NCI-H1694 (cell line): ENCODE results near the gene CMTM4.
"Not testable (repeated sequence)": the region's sequence is repeated elsewhere in the genome, so short reads cannot be mapped to it uniquely, and the experiment has no call there.

Source experiments
- DNase-seq: peaks from one replicate; lab custom pipeline; 2025; lab: John Stamatoyannopoulos, UW

The CMTM4 gene

GRCh38 chr16:66641387-66641786 is 55.2 kb downstream of the CMTM4 start:
- no peak for DNase-seq

DNA sequence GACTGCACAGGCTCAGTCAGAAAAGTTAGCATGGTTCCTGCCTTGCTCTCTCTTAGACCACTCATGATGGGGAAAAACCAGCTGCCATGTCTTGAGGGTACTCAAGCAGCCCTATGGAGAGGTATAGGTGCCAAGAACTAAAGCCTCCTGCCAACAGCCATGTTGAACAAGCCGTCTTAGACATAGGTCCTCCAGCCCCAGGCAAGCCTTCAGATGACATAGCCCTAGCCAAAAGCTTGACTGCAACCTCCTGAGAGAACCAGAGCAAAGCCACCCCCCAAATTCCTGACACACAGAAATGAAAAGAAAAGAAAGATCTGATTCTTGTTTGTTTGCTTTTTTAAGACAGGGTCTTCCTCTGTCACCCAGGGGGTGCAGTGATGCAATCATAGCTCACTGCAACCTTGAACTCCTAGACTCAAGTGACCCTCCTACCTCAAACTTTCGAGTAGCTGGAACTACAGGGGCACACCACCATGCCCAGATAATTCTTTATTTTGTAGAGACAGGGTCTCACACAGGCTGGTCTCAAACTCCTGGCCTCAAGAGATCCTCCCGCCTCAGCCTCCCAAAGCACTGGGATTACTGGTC is 55.7 kb downstream of the CMTM4 start:
- no peak for DNase-seq

- DNase-seq: no peak
Observed at GRCh38 chr16:66639091-66639885, 57.3 kb downstream of the CMTM4 start.

- DNase-seq: no peak
Observed at GRCh38 chr16:66637806-66638205, 58.7 kb downstream of the CMTM4 start.

- no peak for DNase-seq
Observed at GRCh38 chr16:66636199-66636598, 60.3 kb downstream of the CMTM4 start.

GRCh38 chr16:66635406-66635805 is 61.1 kb downstream of the CMTM4 start:
- DNase-seq: no peak

DNA sequence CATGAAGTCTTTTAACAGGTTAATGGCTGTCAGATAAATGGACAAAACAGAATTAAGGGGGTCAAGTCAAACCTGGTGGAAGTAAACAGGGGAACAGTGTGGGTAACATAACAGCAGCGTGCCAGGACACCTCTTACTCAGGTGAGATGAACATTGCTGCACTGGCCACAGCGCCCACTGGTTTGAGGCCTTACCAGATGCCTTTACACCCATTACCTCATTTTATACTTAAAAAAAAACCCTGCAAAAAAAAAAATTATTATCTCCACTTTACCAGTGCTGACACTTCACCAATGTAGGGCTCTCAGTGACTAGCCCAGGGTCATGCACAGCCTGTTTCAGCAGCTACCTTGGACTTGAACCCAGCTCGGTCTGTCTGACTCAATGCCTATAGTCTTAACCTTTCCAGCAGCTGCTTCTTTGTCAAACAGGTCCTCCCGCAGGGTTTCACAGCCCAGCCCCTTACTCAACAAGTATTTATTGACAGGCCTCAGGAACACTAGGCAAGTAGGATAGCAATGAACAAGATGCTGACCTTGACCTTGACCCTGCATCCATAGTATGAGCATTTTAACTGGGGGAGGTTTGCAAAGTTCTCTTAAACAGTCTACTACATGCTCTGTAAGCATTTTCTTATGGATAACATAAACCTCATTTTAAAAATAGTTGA is 61.9 kb downstream of the CMTM4 start:
- no peak for DNase-seq

DNA sequence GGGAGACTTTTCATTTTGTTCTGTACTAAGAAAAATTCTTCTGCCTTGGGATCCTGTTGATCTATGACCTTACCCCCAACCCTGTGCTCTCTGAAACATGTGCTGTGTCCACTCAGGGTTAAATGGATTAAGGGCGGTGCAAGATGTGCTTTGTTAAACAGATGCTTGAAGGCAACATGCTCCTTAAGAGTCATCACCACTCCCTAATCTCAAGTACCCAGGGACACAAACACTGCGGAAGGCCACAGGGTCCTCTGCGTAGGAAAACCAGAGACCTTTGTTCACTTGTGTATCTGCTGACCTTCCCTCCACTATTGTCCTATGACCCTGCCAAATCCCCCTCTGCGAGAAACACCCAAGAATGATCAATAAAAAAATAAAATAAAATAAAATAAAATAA is 65.0 kb downstream of the CMTM4 start:
- DNase-seq: not testable (repeated sequence)

- not testable (repeated sequence) for DNase-seq
Observed at GRCh38 chr16:66630561-66631260, 65.8 kb downstream of the CMTM4 start.

GRCh38 chr16:66629856-66630255 is 66.7 kb downstream of the CMTM4 start:
- no peak for DNase-seq

GRCh38 chr16:66627611-66628378 is 68.7 kb downstream of the CMTM4 start:
- not testable (repeated sequence) for DNase-seq

DNA sequence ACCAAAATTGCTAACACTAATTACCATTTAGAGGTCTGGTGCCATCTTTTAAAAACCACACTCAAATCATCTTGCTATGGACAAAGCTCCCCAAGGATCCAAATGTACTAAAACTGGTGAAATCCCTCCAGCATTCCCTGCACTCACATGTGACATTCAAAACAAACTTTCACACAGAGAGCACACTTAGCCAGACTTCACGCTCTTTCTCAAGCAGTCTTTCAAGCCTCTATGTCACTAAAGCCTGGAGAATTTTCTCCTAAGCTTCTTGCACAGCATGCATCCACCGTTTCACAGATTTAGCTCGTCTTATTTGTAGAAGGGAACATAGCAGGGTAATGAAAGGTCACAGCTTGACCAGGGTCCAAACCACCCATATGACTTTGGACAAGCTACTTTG is 72.8 kb downstream of the CMTM4 start:
- DNase-seq: no peak

GRCh38 chr16:66622863-66623262 is 73.7 kb downstream of the CMTM4 start:
- no peak for DNase-seq

DNA sequence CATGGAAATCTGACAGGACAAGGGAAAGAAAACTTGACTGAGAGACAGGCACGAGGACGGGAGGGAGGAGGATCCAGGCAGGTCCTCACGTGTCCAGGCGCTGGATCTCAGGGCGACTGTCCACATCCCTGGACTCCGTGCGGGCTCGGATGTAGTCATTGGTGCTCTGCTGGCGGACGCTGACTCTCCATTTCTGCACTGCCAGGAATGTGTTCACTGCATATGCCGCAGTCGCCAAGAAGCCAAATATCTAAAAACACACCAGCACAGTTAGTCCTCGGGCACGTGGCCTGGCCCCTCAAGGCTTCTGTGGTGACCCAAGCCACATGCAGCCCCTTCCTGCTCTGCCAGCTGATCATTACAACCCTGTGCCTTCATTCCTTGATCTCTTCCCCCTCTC is 74.6 kb downstream of the CMTM4 start:
- no peak for DNase-seq

GRCh38 chr16:66620429-66620795 is 76.1 kb downstream of the CMTM4 start:
- DNase-seq: no peak

DNA sequence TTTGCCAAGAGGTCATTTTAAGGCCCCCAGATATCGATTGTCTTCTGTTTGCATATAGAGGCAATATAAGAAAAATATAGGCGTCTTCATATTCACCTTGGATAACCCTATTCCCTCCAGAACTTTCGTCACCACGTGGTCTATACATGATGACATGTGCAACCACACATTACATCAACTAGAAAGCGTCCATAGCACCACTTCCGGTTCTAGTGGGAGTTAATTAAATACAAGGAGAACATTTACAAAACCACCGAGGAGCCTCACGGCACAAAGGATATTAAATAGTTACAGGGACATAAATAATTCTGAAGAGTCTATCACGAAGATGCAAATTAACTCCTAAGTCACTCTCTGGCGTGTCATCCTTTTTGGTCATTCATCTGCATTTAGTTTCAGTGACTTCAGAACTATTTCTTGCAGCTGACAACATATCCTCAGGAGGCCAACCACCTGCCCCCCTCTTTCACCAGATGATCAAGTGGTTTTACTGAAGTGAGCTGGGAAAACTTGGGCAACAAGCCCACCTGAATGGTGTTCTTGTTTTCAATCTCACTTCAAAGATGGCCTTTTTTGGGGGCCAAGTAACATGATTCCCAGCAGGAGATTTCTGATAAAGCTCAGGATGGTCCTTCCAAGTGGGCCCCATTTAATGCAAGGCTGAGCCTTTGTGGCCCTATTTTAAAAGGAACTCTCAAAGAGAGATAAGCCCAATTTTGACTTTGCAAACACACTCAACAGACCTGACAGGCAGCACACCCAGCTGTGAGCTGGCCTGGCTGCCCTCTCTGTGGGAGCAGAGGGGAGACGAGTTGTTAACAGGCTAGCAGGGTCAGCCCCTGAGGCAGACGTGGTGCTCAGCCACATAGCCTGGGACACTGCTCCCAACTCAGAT is 76.8 kb downstream of the CMTM4 start:
- DNase-seq: no peak

DNA sequence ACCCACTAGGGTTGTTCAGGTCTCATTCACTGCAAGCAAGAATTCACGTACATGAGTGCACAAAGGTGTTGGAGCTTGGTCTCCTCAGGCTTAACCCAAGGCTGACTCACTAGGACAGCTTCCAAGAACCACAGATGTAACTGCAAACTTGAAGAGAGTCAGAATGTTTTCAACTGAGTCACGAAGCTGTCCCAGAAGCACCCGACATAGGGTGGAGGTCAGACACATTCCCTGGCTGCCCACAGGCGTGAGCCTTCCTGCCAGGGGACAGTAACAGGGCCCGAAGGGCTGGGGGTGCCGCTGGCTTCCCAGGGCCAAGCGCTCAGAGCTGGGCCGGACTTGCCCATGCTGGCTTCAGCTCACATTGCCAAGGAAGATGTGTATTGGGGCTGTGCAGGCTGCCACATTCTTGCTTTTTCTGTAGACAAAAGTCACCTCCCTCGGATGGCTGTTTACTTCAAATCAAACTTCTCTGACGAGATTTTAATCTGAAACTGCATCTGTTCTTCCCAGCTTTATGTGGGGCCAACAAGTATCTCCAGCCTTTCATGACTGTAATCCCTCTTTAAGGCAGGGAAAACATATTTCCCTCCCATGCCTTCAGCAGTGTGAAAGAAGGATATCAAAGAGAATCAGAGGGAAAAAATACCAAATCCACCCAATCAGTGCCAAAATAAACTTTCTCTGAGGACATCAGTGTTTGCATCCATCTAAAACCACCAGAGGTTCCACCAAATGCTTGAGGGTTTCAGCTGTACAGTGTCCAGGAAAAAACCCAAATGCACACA is 77.8 kb downstream of the CMTM4 start:
- no peak for DNase-seq

GRCh38 chr16:66617728-66618127 is 78.8 kb downstream of the CMTM4 start:
- DNase-seq: no peak

- DNase-seq: no peak
Observed at GRCh38 chr16:66617010-66617434, 79.5 kb downstream of the CMTM4 start.

GRCh38 chr16:66616592-66616991 is 80.0 kb downstream of the CMTM4 start:
- no peak for DNase-seq
